GM19455 (cell line): ENCODE measurements around the gene FBXW2.
"Not testable (repeated sequence)": the region's sequence is repeated elsewhere in the genome, so short reads cannot be mapped to it uniquely, and the experiment has no call there.

Experiments
- ATAC-seq: cut with Tn5 transposase; IDR thresholded peaks from one replicate; pipeline ENCODE4 v1.9.1; 2021; ENCODE audit not compliant: unreplicated experiment

The FBXW2 gene

DNA sequence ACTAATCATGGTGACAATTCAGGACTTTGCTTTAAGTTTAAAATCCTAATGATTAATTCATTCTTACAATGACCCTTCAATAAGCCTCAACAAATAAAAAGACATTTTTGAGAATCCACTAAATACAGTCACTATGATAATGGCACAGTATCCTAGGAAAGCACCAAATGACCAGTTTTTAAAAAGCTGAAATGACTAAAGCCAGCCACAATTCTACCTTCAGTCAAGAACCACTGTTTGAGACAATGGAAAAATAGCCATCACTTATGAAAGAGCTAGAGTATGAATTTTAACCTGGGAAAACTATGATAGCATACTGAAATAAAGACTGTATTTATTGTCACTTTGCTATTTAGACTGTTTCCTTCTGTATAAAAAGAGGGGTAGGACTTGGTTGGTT, 14.0 kb downstream of the FBXW2 start:
- no peak for ATAC-seq

GRCh38 chr9:120778758-120779157, 14.5 kb downstream of the FBXW2 start:
- ATAC-seq: no peak

DNA sequence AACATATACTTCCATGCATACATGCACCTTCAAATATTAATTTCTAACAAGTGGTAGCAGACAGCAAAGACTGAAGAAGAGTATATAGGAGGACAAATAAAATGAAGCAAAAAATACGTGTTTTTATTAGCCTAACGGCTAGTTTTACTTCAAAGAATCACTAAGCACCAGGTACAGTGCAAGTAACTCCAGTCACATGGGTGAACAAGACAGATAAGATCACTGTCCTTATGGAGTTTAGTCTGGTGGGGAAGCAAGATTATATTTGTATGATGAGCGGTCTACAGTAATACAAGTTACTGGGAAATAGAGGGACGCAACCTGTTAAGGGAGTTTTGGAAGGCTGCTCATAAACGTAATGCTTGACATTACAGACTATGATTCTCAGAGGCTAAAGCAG, 16.0 kb downstream of the FBXW2 start:
- ATAC-seq: no peak

DNA sequence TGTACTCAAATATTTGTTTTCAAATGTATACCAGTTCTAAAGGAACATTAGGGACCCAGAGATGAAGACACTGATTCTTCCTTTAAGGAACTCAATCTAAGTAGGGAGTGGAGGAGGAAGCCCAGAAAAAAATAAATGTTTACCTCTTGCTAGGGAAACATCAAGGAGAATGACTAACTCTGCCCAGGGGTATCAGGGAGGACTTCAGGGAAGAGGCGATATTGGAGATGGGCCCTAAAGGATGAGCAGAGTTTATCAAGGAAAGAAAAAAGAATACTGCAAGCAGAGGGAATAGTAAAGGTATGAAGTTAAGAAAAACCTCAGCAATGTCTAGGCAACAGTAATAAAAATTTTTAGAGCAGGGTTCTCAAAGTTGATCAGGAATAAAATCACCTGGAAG, 16.4 kb downstream of the FBXW2 start:
- no peak for ATAC-seq

DNA sequence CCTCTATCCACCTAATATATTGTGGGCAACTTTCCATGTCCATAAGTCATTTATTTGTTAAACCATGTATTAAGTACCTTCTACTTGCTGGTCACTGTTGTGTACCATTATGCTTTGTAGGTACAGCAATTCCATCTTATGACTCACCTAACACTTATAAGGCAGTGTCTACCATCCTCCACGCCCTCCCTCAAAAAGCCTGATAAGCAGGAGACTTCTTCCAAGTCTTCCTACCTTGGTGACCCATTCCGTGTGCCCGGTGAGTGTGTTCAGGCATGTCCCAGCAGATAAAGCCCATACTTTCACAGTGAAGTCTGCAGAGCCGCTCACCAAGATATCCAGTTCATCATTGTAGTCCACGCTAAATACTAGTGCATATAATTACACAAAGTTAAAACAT, 17.4 kb downstream of the FBXW2 start:
- no peak for ATAC-seq

DNA sequence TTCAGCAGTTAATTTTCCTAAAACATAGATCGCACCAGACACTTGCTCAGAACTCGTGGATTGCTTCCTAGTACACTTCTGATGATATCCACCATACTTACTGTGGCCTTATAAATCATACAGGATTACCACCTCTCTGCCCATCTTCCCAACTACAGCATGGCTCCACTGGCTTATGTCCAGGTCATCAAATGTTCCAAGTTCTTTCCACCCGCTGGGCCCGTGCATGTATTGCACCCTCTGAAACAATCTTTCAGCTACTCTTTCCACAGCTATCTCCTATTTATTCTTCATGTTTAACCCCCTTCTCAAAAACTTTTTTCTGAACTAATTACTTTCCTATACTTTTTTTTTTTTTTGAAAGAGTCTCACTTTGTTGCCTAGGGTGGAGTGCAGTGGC, 18.5 kb downstream of the FBXW2 start:
- no peak for ATAC-seq

- ATAC-seq: no peak
Observed at GRCh38 chr9:120773256-120773655, 20.0 kb downstream of the FBXW2 start.

DNA sequence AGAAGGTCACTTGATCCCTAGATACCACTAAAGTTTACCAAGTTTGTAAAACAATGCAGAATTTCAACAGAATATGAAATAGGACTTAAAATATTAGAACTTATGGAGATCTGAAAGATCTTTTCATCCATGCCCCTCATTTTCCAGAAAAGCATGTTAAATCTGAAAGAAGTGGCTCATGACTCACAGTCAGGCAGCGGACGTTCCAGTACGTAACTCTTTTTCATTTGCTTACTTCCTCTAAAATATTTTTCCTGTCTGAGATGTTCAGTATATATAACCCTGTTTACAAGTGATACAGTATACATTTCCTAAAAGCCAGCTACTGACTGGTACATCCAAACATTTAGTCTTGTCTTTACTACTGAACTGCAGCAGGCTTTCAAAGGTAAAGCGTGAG, 22.3 kb downstream of the FBXW2 start:
- no peak for ATAC-seq

DNA sequence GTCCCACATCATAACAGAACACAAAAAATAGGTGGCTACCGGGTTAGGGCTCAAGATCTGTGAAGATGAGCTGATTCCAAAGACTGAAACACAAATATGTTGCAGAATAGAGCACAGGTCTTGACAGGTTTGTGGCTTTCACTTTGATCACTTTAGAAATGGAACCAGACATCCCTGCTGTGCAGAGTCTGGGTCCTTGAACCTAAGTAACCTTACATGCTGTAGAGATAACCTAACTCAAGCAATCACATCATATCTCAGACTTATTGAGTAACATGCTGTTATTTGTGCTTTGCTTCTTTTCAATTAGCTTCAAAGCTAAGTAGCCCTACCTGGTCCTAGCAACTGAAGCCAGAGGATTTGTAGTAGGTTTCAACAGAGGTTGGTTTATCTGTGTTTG, 24.3 kb downstream of the FBXW2 start:
- no peak for ATAC-seq

- no peak for ATAC-seq
Observed at GRCh38 chr9:120768247-120768646, 25.0 kb downstream of the FBXW2 start.

DNA sequence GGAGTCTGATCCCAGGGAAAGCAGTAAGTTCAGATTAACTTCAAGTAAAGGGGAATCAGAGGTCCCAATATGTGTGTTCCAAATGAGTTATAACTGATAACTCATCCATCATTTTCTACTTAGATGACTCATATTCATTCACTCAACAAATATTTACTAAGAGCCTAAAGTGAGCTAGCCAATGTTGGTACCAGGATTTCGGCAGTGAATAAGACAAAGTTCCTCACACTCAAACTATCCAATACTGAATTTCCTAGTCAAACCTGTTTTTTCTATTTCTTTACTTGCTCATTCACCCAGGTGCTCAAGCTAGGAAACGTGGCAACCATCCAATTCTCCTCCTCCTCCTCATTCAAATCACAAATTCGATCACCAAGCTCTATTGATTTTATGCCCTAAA, 25.8 kb downstream of the FBXW2 start:
- ATAC-seq: no peak

- no peak for ATAC-seq
Observed at GRCh38 chr9:120765910-120766425, 27.2 kb downstream of the FBXW2 start.

DNA sequence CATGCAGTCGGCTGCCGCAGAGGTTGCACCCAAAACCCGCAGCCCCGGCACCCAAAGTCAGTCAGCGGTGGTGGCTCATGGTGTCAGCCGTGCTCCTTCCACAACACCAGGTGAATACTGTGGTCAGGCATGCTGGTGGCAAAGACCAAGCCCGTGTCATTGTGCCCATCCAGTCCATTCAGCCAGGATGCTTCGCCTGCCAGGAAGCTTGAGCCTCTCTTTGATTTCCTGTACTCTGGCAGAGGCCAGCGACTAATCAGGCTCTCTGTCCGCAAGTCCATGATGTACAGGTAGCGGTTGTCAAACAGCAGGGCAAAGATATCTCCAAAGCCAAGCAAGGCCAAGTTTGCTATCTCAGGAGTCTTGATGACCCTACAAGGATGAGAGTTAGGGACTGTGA, 28.7 kb downstream of the FBXW2 start:
- no peak for ATAC-seq

DNA sequence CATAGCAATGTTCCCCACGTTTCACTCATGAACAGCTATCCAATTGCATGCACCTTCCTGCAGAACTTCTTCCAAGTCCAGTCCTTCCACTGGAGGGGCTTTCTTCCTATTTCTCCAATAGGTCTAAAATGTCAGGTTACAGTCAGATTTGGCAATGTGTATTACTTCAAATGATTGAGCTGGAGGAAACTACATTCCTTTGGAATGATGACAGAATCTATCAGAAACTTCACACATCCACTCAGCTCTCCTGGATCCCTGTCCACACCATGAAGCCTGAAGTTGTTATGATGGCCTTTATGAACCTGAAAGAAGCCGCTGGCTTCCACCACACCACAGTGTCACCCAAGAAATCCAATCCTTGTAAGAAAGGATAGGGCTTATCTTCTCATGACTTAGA, 32.2 kb downstream of the FBXW2 start:
- ATAC-seq: no peak

- ATAC-seq: no peak
Observed at GRCh38 chr9:120759755-120760400, 33.3 kb downstream of the FBXW2 start.

GRCh38 chr9:120758544-120758943, 34.7 kb downstream of the FBXW2 start:
- no peak for ATAC-seq

- ATAC-seq: no peak
Observed at GRCh38 chr9:120757026-120757913, 35.9 kb downstream of the FBXW2 start.

- no peak for ATAC-seq
Observed at GRCh38 chr9:120756531-120756930, 36.7 kb downstream of the FBXW2 start.

- ATAC-seq: no peak
Observed at GRCh38 chr9:120755810-120756434, 37.3 kb downstream of the FBXW2 start.

DNA sequence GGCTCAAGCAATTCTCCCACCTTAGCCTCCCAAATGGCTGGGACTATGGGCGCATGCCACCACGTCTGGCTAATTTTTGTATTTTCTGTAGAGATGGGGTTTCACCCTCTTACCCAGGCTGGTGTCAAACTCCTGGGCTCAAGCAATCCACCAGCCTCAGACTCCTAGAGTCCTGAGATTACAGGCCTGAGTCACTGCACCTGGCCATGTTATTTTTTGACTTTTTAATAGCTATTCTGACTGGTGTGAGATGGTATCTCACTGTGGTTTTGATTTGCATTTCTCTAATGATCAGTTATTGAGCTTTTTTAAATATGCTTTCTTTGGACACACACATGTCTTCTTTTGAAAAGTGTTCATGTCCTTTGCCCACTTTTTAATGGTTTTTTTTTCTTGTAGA, 38.2 kb downstream of the FBXW2 start:
- ATAC-seq: no peak

DNA sequence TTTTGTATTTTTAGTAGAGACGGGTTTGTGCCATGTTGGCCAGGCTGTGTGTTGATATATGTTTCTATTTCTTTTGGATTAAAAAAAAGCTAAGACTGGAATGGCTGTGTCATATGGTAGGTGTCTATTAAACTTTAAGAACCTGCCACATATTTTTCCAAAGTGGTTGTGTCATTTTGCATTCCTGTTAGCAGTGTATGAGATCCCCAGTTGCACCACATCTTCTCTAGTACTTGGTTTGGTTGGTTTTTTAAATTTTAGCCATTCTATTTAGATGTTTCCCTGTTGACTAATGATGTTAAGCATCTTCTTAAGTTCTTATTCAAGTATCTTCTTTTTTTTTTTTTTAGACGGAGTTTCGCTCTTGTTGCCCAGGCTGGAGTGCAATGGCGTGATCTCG, 42.8 kb downstream of the FBXW2 start:
- no peak for ATAC-seq

- ATAC-seq: not testable (repeated sequence)
Observed at GRCh38 chr9:120746366-120746765, 46.9 kb downstream of the FBXW2 start.
